NCI-H2196 treated with DMSO at 0.1 percent for 48 hours (cell line): Measurements from ENCODE around the gene PDK2.

Experiments
- DNase-seq: peaks from one replicate; lab custom pipeline; 2025; ENCODE audit not compliant: unreplicated experiment; lab: John Stamatoyannopoulos, UW

The PDK2 gene

GRCh38 chr17:50094753-50095619 is at the start of gene PDK2:
Gene PDK2 (plus strand): TSS chr17:50095351. CDS start chr17:50095436, 85 bp downstream.
- peak; percentile 89 for DNase-seq

- DNase-seq: no peak
Observed at GRCh38 chr17:50046179-50046578, 49.0 kb upstream of the PDK2 start.

- no peak for DNase-seq
Observed at GRCh38 chr17:50046667-50047066, 48.5 kb upstream of the PDK2 start.

- no peak for DNase-seq
Observed at GRCh38 chr17:50047083-50047482, 48.1 kb upstream of the PDK2 start.

GRCh38 chr17:50047488-50048126 is 47.5 kb upstream of the PDK2 start:
- DNase-seq: no peak

GRCh38 chr17:50048146-50048720 is 46.9 kb upstream of the PDK2 start:
- DNase-seq: no peak

GRCh38 chr17:50048988-50049387 is 46.2 kb upstream of the PDK2 start:
- no peak for DNase-seq

GRCh38 chr17:50049636-50050035 is 45.5 kb upstream of the PDK2 start:
- DNase-seq: no peak

GRCh38 chr17:50050431-50051032 is 44.6 kb upstream of the PDK2 start:
- DNase-seq: no peak

GRCh38 chr17:50051082-50051576 is 44.0 kb upstream of the PDK2 start:
- no peak for DNase-seq

- no peak for DNase-seq
Observed at GRCh38 chr17:50051606-50052005, 43.5 kb upstream of the PDK2 start.

GRCh38 chr17:50052241-50052796 is 42.8 kb upstream of the PDK2 start:
- peak; percentile 27 for DNase-seq

GRCh38 chr17:50052822-50053653 is 42.1 kb upstream of the PDK2 start:
- no peak for DNase-seq

GRCh38 chr17:50053654-50053960 is 41.5 kb upstream of the PDK2 start:
- no peak for DNase-seq

GRCh38 chr17:50055055-50055425 is 40.1 kb upstream of the PDK2 start:
- peak; percentile 82 for DNase-seq

- DNase-seq: peak; percentile 80
Observed at GRCh38 chr17:50055426-50056216, 39.5 kb upstream of the PDK2 start, which contains the start of gene ITGA3. Gene ITGA3 (plus strand): TSS chr17:50056110. CDS start chr17:50056440, 330 bp downstream.

GRCh38 chr17:50056217-50056960 is 38.8 kb upstream of the PDK2 start:
- peak; percentile 48 for DNase-seq

- no peak for DNase-seq
Observed at GRCh38 chr17:50056961-50057330, 38.2 kb upstream of the PDK2 start.

- no peak for DNase-seq
Observed at GRCh38 chr17:50057521-50057991, 37.6 kb upstream of the PDK2 start.
